ENCODE data around the gene SNAPIN. TPM values are rescaled to one million over a fixed set of nuclear protein-coding genes. Genes with fewer than 3 reads are reported as not detected.
A peak's percentile ranks its signal among the peaks of the same experiment; 100 is the strongest.

SNAPIN gene
- total and polyA plus RNA-seq, 9 of the 15 experiments (the other 6 are each of a cell fraction or from before 2014, with no cell fraction given), result 11.2 to 43.9 (median 32.3) TPM

DNA sequence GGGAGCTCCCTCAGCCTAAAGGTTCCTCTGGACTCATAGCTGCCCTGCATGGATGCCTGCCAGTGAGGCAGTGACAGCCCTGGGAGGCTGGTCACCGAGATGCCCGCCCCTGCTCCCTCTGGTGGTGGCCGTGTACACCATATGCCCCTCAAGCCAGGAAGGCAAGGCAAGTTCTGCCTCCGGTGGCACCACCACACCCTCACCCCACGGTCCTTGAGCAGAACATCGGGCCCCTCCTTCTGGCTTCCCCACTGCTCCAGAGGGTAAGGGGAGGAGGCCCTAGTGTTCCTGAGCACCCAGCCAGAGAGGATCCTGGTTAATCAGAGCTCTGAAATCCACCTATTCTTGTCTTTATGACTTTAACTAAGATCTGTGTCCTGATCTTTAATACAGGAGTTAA lies 40.8 kb upstream of the SNAPIN start (continued):
- TF ChIP-seq, protein P1, sequence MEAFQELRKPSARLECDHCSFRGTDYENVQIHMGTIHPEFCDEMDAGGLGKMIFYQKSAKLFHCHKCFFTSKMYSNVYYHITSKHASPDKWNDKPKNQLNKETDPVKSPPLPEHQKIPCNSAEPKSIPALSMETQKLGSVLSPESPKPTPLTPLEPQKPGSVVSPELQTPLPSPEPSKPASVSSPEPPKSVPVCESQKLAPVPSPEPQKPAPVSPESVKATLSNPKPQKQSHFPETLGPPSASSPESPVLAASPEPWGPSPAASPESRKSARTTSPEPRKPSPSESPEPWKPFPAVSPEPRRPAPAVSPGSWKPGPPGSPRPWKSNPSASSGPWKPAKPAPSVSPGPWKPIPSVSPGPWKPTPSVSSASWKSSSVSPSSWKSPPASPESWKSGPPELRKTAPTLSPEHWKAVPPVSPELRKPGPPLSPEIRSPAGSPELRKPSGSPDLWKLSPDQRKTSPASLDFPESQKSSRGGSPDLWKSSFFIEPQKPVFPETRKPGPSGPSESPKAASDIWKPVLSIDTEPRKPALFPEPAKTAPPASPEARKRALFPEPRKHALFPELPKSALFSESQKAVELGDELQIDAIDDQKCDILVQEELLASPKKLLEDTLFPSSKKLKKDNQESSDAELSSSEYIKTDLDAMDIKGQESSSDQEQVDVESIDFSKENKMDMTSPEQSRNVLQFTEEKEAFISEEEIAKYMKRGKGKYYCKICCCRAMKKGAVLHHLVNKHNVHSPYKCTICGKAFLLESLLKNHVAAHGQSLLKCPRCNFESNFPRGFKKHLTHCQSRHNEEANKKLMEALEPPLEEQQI (IDR thresholded peaks at IDR 0.05), result no peak
- TF ChIP-seq SMARCE1 (IDR thresholded peaks at IDR 0.05) (no peak), BRD9 (IDR thresholded peaks at IDR 0.05; ENCODE audit: low read depth, partially characterized antibody) (no peak), GATAD2B (IDR thresholded peaks at IDR 0.05; ENCODE audit: borderline replicate concordance) (no peak), ZNF699 (CRISPR knock-in tag; IDR thresholded peaks at IDR 0.05; ENCODE audit: insufficient replicate concordance) (no peak), CEBPG (CRISPR knock-in tag; IDR thresholded peaks at IDR 0.05) (no peak), CEBPG (tag; conservative IDR thresholded peaks at IDR 0.05 in 1 of 2, IDR thresholded peaks at IDR 0.05 in 1 of 2) (no peak), ZNF561 (CRISPR knock-in tag; conservative IDR thresholded peaks at IDR 0.05) (no peak), THRAP3 (IDR thresholded peaks at IDR 0.05; ENCODE audit: borderline replicate concordance) (no peak), COPS2 (conservative IDR thresholded peaks at IDR 0.05) (no peak), RBM25 (IDR thresholded peaks at IDR 0.05; ENCODE audit: low read depth, low read length, severe bottlenecking) (no peak), HNRNPL (IDR thresholded peaks at IDR 0.05; ENCODE audit: low read depth, low read length) (no peak), YY1 (IDR thresholded peaks at IDR 0.05; ENCODE audit: borderline replicate concordance in 1 of 3, control insufficient read depth in 1 of 3, extremely low read depth in 1 of 3, insufficient read depth in 3 of 3, insufficient read length in 1 of 3, insufficient replicate concordance in 2 of 3, low read depth in 1 of 3, low read length in 2 of 3) (peak in 1 of 3 experiments; percentile 11), BRD4 (IDR thresholded peaks at IDR 0.05) (no peak), KLF1 (tag; IDR thresholded peaks at IDR 0.05) (peak; percentile 98), ZNF24 (IDR thresholded peaks at IDR 0.05) (no peak)
- TF ChIP-seq, protein P2, sequence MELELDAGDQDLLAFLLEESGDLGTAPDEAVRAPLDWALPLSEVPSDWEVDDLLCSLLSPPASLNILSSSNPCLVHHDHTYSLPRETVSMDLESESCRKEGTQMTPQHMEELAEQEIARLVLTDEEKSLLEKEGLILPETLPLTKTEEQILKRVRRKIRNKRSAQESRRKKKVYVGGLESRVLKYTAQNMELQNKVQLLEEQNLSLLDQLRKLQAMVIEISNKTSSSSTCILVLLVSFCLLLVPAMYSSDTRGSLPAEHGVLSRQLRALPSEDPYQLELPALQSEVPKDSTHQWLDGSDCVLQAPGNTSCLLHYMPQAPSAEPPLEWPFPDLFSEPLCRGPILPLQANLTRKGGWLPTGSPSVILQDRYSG (tag; conservative IDR thresholded peaks at IDR 0.05; ENCODE audit: low read depth), result no peak
- TF ChIP-seq, protein P3, sequence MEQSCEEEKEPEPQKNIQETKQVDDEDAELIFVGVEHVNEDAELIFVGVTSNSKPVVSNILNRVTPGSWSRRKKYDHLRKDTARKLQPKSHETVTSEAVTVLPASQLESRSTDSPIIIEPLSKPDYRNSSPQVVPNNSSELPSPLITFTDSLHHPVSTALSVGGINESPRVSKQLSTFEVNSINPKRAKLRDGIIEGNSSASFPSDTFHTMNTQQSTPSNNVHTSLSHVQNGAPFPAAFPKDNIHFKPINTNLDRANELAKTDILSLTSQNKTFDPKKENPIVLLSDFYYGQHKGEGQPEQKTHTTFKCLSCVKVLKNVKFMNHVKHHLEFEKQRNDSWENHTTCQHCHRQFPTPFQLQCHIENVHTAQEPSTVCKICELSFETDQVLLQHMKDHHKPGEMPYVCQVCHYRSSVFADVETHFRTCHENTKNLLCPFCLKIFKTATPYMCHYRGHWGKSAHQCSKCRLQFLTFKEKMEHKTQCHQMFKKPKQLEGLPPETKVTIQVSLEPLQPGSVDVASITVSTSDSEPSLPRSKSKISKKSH (CRISPR knock-in tag; IDR thresholded peaks at IDR 0.05), result no peak
- TF ChIP-seq, protein P4, sequence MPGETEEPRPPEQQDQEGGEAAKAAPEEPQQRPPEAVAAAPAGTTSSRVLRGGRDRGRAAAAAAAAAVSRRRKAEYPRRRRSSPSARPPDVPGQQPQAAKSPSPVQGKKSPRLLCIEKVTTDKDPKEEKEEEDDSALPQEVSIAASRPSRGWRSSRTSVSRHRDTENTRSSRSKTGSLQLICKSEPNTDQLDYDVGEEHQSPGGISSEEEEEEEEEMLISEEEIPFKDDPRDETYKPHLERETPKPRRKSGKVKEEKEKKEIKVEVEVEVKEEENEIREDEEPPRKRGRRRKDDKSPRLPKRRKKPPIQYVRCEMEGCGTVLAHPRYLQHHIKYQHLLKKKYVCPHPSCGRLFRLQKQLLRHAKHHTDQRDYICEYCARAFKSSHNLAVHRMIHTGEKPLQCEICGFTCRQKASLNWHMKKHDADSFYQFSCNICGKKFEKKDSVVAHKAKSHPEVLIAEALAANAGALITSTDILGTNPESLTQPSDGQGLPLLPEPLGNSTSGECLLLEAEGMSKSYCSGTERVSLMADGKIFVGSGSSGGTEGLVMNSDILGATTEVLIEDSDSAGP (CRISPR knock-in tag; IDR thresholded peaks at IDR 0.05), result no peak
- TF ChIP-seq, protein P5, sequence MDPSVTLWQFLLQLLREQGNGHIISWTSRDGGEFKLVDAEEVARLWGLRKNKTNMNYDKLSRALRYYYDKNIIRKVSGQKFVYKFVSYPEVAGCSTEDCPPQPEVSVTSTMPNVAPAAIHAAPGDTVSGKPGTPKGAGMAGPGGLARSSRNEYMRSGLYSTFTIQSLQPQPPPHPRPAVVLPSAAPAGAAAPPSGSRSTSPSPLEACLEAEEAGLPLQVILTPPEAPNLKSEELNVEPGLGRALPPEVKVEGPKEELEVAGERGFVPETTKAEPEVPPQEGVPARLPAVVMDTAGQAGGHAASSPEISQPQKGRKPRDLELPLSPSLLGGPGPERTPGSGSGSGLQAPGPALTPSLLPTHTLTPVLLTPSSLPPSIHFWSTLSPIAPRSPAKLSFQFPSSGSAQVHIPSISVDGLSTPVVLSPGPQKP (CRISPR knock-in tag; IDR thresholded peaks at IDR 0.05), result no peak

Measured in K562 (cell line).